ENCODE results near the gene TRAPPC1. TPM values are rescaled to one million over a fixed set of nuclear protein-coding genes. Genes with fewer than 3 reads are reported as not detected.
"Not testable (repeated sequence)": the region's sequence is repeated elsewhere in the genome, so short reads cannot be mapped to it uniquely, and the experiment has no call there.

The TRAPPC1 gene
- total and polyA plus RNA-seq, 4 donors = 15.9 to 96.9 (median 57.2) TPM

- DNase-seq (ENCODE audit: low spot score) = no peak
- H3K4me3 ChIP-seq (ENCODE audit: low read depth in 1 of 3, low read length in 3 of 3) = no peak overlapping the region
- TF ChIP-seq GABPA (IDR thresholded peaks at IDR 0.05 in 1 of 2, conservative IDR thresholded peaks at IDR 0.05 in 1 of 2) = no peak
- no peak for TF ChIP-seq HNF4G (IDR thresholded peaks at IDR 0.05)
- no peak for TF ChIP-seq TAF1 (conservative IDR thresholded peaks at IDR 0.05)
- TF ChIP-seq FOXA2 (IDR thresholded peaks at IDR 0.05) = no peak
- no peak overlapping the region for H3K27ac ChIP-seq (ENCODE audit: low read depth in 1 of 2, low read length in 2 of 2)
- no peaks in the 10 kb centered on the region for H3K27me3 ChIP-seq (ENCODE audit: control insufficient read depth in 4 of 4, insufficient read depth in 4 of 4, low read length in 3 of 4)
- H3K4me1 ChIP-seq (ENCODE audit: control insufficient read depth in 4 of 4, insufficient read depth in 4 of 4, low read length in 3 of 4) = no peaks in the 10 kb centered on the region
- whole genome bisulfite sequencing = 82% methylated on average over 13 of the region's 13 CpGs
- H3K9me3 ChIP-seq (ENCODE audit: control insufficient read depth in 4 of 4, low read length in 3 of 4) = no peaks in the 10 kb centered on the region
- H3K36me3 ChIP-seq (ENCODE audit: control insufficient read depth in 4 of 4, insufficient read depth in 3 of 4, low read depth in 1 of 4, low read length in 3 of 4) = peaks cover 0 to 1% (median 0%) of the 10 kb centered on the region in 4 donors
- H3K9ac ChIP-seq (ENCODE audit: low read depth in 1 of 2, low read length in 2 of 2) = no peak overlapping the region
Observed at GRCh38 chr17:7955414-7956227, 23.9 kb upstream of the TRAPPC1 start.

- not testable (repeated sequence) for H3K4me1 ChIP-seq (ENCODE audit: control insufficient read depth in 4 of 4, insufficient read depth in 4 of 4, low read length in 3 of 4); DNase-seq (ENCODE audit: low spot score); H3K9ac ChIP-seq (ENCODE audit: low read depth in 1 of 2, low read length in 2 of 2); H3K27me3 ChIP-seq (ENCODE audit: control insufficient read depth in 4 of 4, insufficient read depth in 4 of 4, low read length in 3 of 4); H3K27ac ChIP-seq (ENCODE audit: low read depth in 1 of 2, low read length in 2 of 2); H3K9me3 ChIP-seq (ENCODE audit: control insufficient read depth in 4 of 4, low read length in 3 of 4); H3K4me3 ChIP-seq (ENCODE audit: low read depth in 1 of 3, low read length in 3 of 3)
- WGBS = 96% methylated on average over 13 of the region's 13 CpGs
- H3K36me3 ChIP-seq (ENCODE audit: control insufficient read depth in 4 of 4, insufficient read depth in 3 of 4, low read depth in 1 of 4, low read length in 3 of 4) = peaks cover 0 to 15% (median 8%) of the 10 kb centered on the region in 4 donors
Observed at GRCh38 chr17:7953266-7953665, 21.5 kb upstream of the TRAPPC1 start.

GRCh38 chr17:7951143-7951792 lies 19.5 kb upstream of the TRAPPC1 start:
- Histone ChIP-seq H3K4me3 (ENCODE audit: low read depth in 1 of 3, low read length in 3 of 3) (no peak overlapping the region), H3K27ac (ENCODE audit: low read depth in 1 of 2, low read length in 2 of 2) (no peak overlapping the region), H3K4me1 (ENCODE audit: control insufficient read depth in 4 of 4, insufficient read depth in 4 of 4, low read length in 3 of 4) (no peaks in the 10 kb centered on the region), H3K27me3 (ENCODE audit: control insufficient read depth in 4 of 4, insufficient read depth in 4 of 4, low read length in 3 of 4) (no peaks in the 10 kb centered on the region), H3K9ac (ENCODE audit: low read depth in 1 of 2, low read length in 2 of 2) (no peak overlapping the region), H3K36me3 (ENCODE audit: control insufficient read depth in 4 of 4, insufficient read depth in 3 of 4, low read depth in 1 of 4, low read length in 3 of 4) (peaks cover 4 to 32% (median 19%) of the 10 kb centered on the region in 4 donors), H3K9me3 (ENCODE audit: control insufficient read depth in 4 of 4, low read length in 3 of 4) (no peaks in the 10 kb centered on the region)
- 83% methylated on average over 5 of the region's 5 CpGs for WGBS
- no peak for DNase-seq (ENCODE audit: low spot score)
- TF ChIP-seq HNF4A (conservative IDR thresholded peaks at IDR 0.05) (no peak), SP1 (IDR thresholded peaks at IDR 0.05) (no peak), ZBTB33 (IDR thresholded peaks at IDR 0.05) (no peak), FOXA2 (IDR thresholded peaks at IDR 0.05) (no peak), REST (IDR thresholded peaks at IDR 0.05) (no peak)
